Stimulated activated naive CD8-positive, alpha-beta T cell treated with anti-CD3 and anti-CD28 coated beads, Interleukin-15, Interleukin-2, amounts not matched to agents 100 U/mL and 50 U/mL, for 24 hours (primary cell): ENCODE measurements around the gene CFAP20DC.

Source experiments
- ATAC-seq: fragments of 150-1000 bp; cut with Tn5 transposase; one replicate; pipeline ENCODE4 v1.10.0; 2021
- DNase-seq: peaks from one replicate; pipeline ENCODE4 v3.0.0; 2021

Gene CFAP20DC

GRCh38 chr3:58693940-58694850, 355.6 kb downstream of the CFAP20DC start:
- DNase-seq (no peak), ATAC-seq (no peak)

GRCh38 chr3:58692484-58692883, 357.3 kb downstream of the CFAP20DC start:
- ATAC-seq = no peak
- no peak for DNase-seq
